LNCAP (cell line): ENCODE results near the gene GPR37L1.

Experiments used
- CTCF ChIP-seq: fragments of 450-650 bp; IDR thresholded peaks from 2 replicates; pipeline ENCODE4 v1.5.1; 2017; ENCODE audit warnings: mild to moderate bottlenecking

The GPR37L1 gene

GRCh38 chr1:202131956-202132821 is 9.5 kb downstream of the GPR37L1 start:
- TF ChIP-seq CTCF, result no peak

- TF ChIP-seq CTCF, result no peak
These were observed 10.3 kb downstream of the GPR37L1 start for GRCh38 chr1:202133001-202133400.

GRCh38 chr1:202133496-202133895 is 10.8 kb downstream of the GPR37L1 start:
- TF ChIP-seq CTCF, result no peak

GRCh38 chr1:202133989-202134388 is 11.3 kb downstream of the GPR37L1 start:
- no peak for TF ChIP-seq CTCF

GRCh38 chr1:202134645-202135172 is 12.0 kb downstream of the GPR37L1 start:
- TF ChIP-seq CTCF, result no peak

GRCh38 chr1:202135221-202135721 is 12.6 kb downstream of the GPR37L1 start:
- peak; percentile 95 for TF ChIP-seq CTCF

GRCh38 chr1:202140833-202141232 is 18.1 kb downstream of the GPR37L1 start:
- no peak for TF ChIP-seq CTCF
